Fibroblast of lung (primary cell): ENCODE results near the gene CD247.

Experiments
- EZH2 ChIP-seq: IDR thresholded peaks from 2 replicates; pipeline ENCODE4 v1.5.1; 2012; ENCODE audit warnings: low read length, control low read depth, mild to moderate bottlenecking; ENCODE audit errors: missing control alignments
- TF ChIP-seq, protein P1 (sequence below), 2 donors: IDR thresholded peaks in 1 of 2; conservative IDR thresholded peaks in 1 of 2; 1 replicate in 1 of 2; 2 replicates in 1 of 2; pipeline ENCODE4 v1.5.1; 2011 to 2012; ENCODE audit warnings: low read length in 2 of 2, control low read depth in 1 of 2, inconsistent platforms in 1 of 2, low read depth in 1 of 2, mild to moderate bottlenecking in 1 of 2

DNA sequence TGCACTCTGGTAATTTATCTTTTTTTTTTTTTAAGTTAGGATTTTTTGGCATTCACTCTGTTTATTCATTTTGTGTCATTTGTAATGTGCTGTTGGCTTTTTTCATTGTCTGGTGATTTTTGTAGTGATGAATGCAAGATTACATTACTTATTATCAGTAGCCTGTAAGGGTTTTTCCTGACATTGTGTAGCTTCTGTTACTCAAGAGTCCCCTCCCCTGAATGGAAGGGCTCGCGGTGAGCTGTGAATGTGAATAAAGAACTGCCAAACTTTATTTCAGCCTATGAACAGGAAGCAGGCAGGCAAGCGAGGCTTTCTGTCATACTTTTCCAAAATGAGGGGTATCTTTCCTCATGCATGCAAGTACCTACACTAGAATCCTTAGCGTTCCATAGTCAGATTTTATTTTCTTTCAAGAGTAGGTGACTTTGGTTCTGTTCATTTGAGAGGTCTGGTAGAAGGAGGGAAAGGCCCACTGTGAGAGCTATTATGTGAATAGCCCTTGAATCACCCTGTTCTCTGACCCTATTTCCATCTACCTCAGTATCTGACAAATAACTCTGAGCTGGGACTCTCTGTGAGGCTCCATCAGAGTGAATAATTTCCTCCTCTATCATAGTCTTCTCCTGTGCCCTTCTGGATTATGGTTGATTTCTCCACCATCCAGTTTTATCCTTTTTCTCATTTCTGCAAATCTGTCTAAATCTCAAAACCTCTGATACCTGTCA lies 114.0 kb downstream of the CD247 start:
- TF ChIP-seq, protein P1, sequence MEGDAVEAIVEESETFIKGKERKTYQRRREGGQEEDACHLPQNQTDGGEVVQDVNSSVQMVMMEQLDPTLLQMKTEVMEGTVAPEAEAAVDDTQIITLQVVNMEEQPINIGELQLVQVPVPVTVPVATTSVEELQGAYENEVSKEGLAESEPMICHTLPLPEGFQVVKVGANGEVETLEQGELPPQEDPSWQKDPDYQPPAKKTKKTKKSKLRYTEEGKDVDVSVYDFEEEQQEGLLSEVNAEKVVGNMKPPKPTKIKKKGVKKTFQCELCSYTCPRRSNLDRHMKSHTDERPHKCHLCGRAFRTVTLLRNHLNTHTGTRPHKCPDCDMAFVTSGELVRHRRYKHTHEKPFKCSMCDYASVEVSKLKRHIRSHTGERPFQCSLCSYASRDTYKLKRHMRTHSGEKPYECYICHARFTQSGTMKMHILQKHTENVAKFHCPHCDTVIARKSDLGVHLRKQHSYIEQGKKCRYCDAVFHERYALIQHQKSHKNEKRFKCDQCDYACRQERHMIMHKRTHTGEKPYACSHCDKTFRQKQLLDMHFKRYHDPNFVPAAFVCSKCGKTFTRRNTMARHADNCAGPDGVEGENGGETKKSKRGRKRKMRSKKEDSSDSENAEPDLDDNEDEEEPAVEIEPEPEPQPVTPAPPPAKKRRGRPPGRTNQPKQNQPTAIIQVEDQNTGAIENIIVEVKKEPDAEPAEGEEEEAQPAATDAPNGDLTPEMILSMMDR (conservative IDR thresholded peaks at IDR 0.05 in 1 of 2, IDR thresholded peaks at IDR 0.05 in 1 of 2; ENCODE audit: low read depth in 1 of 2, low read length in 2 of 2): no peak
- TF ChIP-seq EZH2: no peak
